Cardiac muscle cell (in vitro differentiated cells and primary cell): Measurements from ENCODE around the gene UROC1. TPM values are rescaled to one million over a fixed set of nuclear protein-coding genes. Genes with fewer than 3 reads are reported as not detected.

ENCODE experiments used
- DNase-seq, 2 donors: peaks; one replicate each; pipeline versions ENCODE4 v3.0.0 to v3.0.0-alpha.2; 2010 to 2017; ENCODE audit warnings: low read depth in 1 of 2, low spot score in 1 of 2
- H3K27ac ChIP-seq: fragments of 200-600 bp; sonication (generic); 2 replicates; pipeline ENCODE4 v1.5.1; 2016
- H3K27me3 ChIP-seq: fragments of 200-600 bp; sonication (generic); 2 replicates; pipeline ENCODE4 v1.6.0; 2016; ENCODE audit warnings: control low read depth
- H3K36me3 ChIP-seq: fragments of 200-600 bp; sonication (generic); 2 replicates; pipeline ENCODE4 v1.5.1; 2016; ENCODE audit warnings: control low read depth
- H3K4me1 ChIP-seq: fragments of 200-600 bp; sonication (generic); 2 replicates; pipeline ENCODE4 v1.8.1; 2017; ENCODE audit warnings: low read depth, mild to moderate bottlenecking, mixed run types
- H3K4me3 ChIP-seq: fragments of 200-600 bp; sonication (generic); 2 replicates; pipeline ENCODE4 v1.5.1; 2016; ENCODE audit warnings: mild to moderate bottlenecking
- H3K9me3 ChIP-seq: fragments of 200-600 bp; sonication (generic); 2 replicates; pipeline ENCODE4 v1.5.1; 2017; ENCODE audit warnings: low read depth, mild to moderate bottlenecking, control low read depth
- CTCF ChIP-seq: IDR thresholded peaks from 2 replicates; pipeline ENCODE4 v1.5.1; 2012; ENCODE audit warnings: low read depth, mild to moderate bottlenecking, low read length
- polyA plus RNA-seq: library from polyadenylated mRNA; unstranded; fragments of >200 nt; fragmentation: Nextera tagmentation; extraction: Ambion mirVana; gene quantifications from 2 replicates; pipeline ENCODE4 v1.2.1, GENCODE V29; 2016
- total RNA-seq: library from RNA; depleted of rRNA; stranded (reverse); fragments of >200 nt; gene quantifications from 2 replicates; pipeline ENCODE4 v1.2.3, GENCODE V29; 2016

The UROC1 gene
- total and polyA plus RNA-seq, 2 experiments from 2014 or later, result not detected

- Histone ChIP-seq H3K27me3 (no peaks in the 10 kb centered on the region), H3K4me1 (no peaks in the 10 kb centered on the region), H3K36me3 (no peaks in the 10 kb centered on the region), H3K9me3 (no peaks in the 10 kb centered on the region), H3K4me3 (no peak overlapping the region), H3K27ac (no peak overlapping the region)
- no peak for DNase-seq
- TF ChIP-seq CTCF, result no peak
Measured at GRCh38 chr3:126493051-126493450, 24.5 kb downstream of the UROC1 start.

GRCh38 chr3:126491221-126492013, 26.2 kb downstream of the UROC1 start:
- H3K27me3 ChIP-seq, result no peaks in the 10 kb centered on the region
- H3K36me3 ChIP-seq, result no peaks in the 10 kb centered on the region
- H3K4me3 ChIP-seq, result no peak overlapping the region
- H3K27ac ChIP-seq, result no peak overlapping the region
- no peaks in the 10 kb centered on the region for H3K9me3 ChIP-seq
- H3K4me1 ChIP-seq, result no peaks in the 10 kb centered on the region
- TF ChIP-seq CTCF, result no peak
- no peak for DNase-seq

GRCh38 chr3:126490619-126491018, 27.0 kb downstream of the UROC1 start:
- H3K36me3 ChIP-seq, result no peaks in the 10 kb centered on the region
- no peak for DNase-seq

GRCh38 chr3:126488886-126489569, 28.5 kb downstream of the UROC1 start:
- Histone ChIP-seq H3K27ac (no peak overlapping the region), H3K36me3 (no peaks in the 10 kb centered on the region), H3K4me1 (no peaks in the 10 kb centered on the region), H3K4me3 (no peak overlapping the region), H3K9me3 (no peaks in the 10 kb centered on the region), H3K27me3 (no peaks in the 10 kb centered on the region)
- DNase-seq, result no peak
- TF ChIP-seq CTCF, result no peak

More at GRCh38 chr3:126490619-126491018, 27.0 kb downstream of the UROC1 start:
- H3K27me3 ChIP-seq, result no peaks in the 10 kb centered on the region
- H3K9me3 ChIP-seq, result no peaks in the 10 kb centered on the region
- no peak for TF ChIP-seq CTCF
- no peak overlapping the region for H3K27ac ChIP-seq
- H3K4me3 ChIP-seq, result no peak overlapping the region
- H3K4me1 ChIP-seq, result no peaks in the 10 kb centered on the region

- no peaks in the 10 kb centered on the region for H3K36me3 ChIP-seq
- no peaks in the 10 kb centered on the region for H3K4me1 ChIP-seq
- no peaks in the 10 kb centered on the region for H3K27me3 ChIP-seq
- no peak overlapping the region for H3K27ac ChIP-seq
- no peak for TF ChIP-seq CTCF
- H3K4me3 ChIP-seq, result no peak overlapping the region
- no peaks in the 10 kb centered on the region for H3K9me3 ChIP-seq
- DNase-seq, result peak in 1 of 2 donors; percentile 27
Measured at GRCh38 chr3:126488185-126488584, 29.4 kb downstream of the UROC1 start.
